GM10266 (cell line): ENCODE data around the gene GNAL.
A peak's percentile ranks its signal among the peaks of the same experiment; 100 is the strongest.

ENCODE experiments used
- DNase-seq: peaks from one replicate; pipeline ENCODE4 v3.0.0; 2012; ENCODE audit errors: extremely low spot score
- TF ChIP-seq, protein P1 (sequence below): IDR thresholded peaks from 2 replicates; pipeline ENCODE4 v1.5.1; 2012; ENCODE audit warnings: mild to moderate bottlenecking, low read depth; ENCODE audit not compliant: control insufficient read depth, insufficient read depth; ENCODE audit errors: missing control alignments

Gene GNAL

DNA sequence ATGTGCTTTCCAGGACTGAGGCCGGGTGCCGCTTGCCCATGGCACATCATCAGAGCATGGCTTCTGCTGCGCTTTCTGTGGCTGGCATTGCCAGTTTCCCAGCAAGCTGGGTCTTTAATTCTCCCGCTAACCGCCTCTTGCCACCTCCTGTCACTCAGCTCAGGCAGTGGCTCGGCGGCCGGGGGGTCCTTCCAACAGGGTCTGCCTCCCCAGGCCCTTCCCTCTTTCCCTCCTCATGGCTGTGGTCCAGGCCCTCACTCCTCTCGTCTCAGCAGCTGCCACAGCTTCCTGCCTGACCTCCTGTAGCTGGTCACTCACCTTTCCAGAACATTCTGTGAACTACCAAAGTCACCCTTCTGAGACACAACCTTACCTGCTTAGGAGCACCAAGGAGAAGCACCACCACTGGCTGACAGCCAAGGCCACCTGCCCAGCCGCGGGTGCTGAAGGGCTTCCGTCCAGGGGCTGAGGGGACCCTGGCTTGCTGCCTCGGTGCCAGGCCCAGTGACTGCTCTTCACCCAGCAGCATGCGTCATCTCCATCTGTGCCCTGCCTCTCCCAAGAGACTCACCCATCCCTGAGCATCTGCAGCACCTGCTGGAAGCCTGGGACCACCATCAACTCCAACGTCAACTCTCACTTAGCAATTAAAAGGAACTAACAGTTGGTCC lies 184.7 kb downstream of the GNAL start:
- DNase-seq, result no peak
- TF ChIP-seq, protein P1, sequence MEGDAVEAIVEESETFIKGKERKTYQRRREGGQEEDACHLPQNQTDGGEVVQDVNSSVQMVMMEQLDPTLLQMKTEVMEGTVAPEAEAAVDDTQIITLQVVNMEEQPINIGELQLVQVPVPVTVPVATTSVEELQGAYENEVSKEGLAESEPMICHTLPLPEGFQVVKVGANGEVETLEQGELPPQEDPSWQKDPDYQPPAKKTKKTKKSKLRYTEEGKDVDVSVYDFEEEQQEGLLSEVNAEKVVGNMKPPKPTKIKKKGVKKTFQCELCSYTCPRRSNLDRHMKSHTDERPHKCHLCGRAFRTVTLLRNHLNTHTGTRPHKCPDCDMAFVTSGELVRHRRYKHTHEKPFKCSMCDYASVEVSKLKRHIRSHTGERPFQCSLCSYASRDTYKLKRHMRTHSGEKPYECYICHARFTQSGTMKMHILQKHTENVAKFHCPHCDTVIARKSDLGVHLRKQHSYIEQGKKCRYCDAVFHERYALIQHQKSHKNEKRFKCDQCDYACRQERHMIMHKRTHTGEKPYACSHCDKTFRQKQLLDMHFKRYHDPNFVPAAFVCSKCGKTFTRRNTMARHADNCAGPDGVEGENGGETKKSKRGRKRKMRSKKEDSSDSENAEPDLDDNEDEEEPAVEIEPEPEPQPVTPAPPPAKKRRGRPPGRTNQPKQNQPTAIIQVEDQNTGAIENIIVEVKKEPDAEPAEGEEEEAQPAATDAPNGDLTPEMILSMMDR, result no peak

DNA sequence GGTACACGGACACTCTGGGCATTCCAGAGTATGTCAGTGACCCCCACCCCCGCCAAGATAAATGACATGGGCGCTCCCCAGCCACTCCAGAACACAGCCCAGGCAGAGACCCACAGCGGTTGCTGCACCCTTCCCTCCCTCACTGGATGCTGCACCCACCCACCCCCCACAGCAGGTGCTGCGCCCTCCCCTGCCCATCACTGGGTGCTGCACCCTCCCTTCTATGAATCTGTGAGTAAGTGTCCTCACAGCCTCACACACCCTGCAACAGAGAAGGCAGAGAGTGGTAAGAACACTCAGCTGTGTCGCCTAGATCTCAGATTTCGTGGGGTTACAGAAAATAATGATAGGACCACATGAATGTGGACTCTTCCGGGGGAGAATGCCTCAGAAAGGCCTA lies 185.6 kb downstream of the GNAL start:
- TF ChIP-seq, protein P1, result no peak
- no peak for DNase-seq

DNA sequence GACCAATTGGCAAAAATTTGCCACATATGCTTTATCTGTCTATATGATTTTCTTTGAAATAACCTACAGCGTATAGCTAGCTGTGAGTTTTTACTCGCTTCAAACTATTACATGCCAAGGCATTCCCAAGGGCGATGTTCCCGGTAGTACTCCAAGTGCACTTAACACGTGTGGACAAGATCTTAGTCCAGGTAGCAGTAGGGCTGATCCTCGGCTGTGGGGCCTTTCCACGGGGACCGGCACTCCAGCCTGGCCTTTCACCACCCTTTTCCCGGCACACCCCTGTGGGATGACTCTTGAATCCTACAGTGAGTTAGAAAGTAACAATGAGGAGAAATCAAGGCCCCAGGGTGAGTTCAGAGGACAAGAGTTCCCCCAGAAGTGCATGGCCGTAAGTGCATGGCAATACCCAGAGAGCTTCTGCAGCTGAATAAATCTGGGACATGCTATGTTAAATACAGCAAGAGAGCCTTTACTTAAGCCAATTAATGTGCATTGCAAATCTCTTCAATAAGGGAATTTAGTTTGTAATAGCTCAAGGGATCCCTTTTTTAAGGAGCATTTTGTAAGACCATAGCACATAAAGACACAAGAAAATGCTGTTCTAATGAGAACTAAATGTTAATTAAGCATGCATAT lies 188.6 kb downstream of the GNAL start:
- no peak for DNase-seq
- TF ChIP-seq, protein P1, result no peak

DNA sequence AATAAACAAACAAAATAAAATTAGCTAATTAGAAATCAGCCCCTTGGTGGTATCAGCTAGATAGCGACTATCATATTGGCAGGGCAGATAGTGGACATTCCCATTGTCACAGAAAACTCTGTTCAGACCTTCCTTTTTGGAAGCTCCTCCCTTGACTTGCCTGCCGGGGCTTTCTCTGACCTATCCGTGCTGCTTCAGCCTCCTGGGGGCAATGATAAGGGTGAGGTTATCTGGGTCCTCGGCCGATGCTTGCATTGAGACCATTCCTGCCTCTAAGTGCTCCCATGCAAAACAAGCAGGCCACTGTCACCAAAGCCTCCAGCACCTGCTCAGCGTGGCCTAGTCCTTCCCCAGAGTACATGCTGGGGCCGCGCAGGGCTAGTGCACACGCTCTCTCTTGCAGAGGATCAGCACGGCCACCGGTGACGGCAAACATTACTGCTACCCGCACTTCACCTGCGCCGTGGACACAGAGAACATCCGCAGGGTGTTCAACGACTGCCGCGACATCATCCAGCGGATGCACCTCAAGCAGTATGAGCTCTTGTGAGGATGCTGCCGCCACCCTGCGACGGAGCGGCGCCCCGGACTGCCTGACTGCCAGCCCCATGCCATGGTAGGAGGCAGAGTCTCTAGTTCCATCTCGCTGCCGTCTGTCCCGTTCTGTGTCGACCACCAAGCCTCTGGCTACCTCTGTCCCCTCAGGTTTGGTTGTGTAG lies 191.7 kb downstream of the GNAL start:
- no peak for DNase-seq

DNA sequence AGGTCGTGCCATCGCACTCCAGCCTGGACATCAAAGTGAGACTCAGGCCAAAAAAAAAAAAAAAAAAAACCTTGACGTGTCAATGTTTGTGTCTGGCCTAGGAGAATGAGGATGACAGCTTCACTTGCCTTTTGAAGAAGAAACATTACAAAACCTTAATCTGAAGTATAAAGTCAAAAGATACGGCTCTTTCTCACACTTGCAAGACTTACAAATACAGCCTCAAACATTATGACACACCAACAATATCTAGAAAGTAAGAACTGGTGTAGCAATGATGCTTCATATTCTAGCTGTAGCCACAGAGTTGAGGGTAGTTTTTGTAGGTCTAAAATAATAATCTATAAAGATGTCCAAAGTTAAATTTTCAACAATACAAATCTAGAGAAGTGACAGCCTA lies 193.6 kb downstream of the GNAL start:
- DNase-seq, result no peak
- TF ChIP-seq, protein P1, result no peak

More for the DNA sequence above, 191.7 kb downstream of the GNAL start:
- TF ChIP-seq, protein P1, result no peak

DNA sequence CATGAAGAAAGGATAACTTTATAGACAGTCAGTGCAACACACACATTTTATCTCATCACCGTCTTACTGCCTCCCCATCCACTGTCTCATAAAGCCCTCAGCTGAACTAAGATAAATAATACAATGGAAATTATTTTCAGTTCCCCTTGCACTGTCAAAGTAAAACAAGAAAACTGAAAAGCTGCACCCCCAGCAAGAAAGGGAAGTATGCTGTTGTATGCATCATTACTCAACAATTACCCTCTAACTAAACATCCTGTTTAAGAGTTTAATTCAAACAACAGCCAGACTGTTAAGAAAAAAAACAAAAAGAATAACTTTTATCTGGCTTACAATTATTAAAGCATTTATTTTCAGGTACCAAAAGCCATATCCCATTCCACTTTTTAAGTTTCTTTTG lies 194.1 kb downstream of the GNAL start:
- TF ChIP-seq, protein P1, result no peak
- peak; percentile 47 for DNase-seq
